Occipital lobe (tissue), 2 donors: ENCODE results near the gene ZP3. TPM values are rescaled to one million over a fixed set of nuclear protein-coding genes. Genes with fewer than 3 reads are reported as not detected.
"Not testable (repeated sequence)": the region's sequence is repeated elsewhere in the genome, so short reads cannot be mapped to it uniquely, and the experiment has no call there.

Source experiments
- DNase-seq: peaks from one replicate; lab custom pipeline; 2025; lab: John Stamatoyannopoulos, UW
- total RNA-seq: library from RNA; depleted of rRNA; stranded (reverse); fragments of >200 nt; gene quantifications from one replicate; pipeline ENCODE4 v1.2.3, GENCODE V29; 2014

The ZP3 gene
- total RNA-seq, 1 donor from 2014 or later: 1.4 TPM

DNA sequence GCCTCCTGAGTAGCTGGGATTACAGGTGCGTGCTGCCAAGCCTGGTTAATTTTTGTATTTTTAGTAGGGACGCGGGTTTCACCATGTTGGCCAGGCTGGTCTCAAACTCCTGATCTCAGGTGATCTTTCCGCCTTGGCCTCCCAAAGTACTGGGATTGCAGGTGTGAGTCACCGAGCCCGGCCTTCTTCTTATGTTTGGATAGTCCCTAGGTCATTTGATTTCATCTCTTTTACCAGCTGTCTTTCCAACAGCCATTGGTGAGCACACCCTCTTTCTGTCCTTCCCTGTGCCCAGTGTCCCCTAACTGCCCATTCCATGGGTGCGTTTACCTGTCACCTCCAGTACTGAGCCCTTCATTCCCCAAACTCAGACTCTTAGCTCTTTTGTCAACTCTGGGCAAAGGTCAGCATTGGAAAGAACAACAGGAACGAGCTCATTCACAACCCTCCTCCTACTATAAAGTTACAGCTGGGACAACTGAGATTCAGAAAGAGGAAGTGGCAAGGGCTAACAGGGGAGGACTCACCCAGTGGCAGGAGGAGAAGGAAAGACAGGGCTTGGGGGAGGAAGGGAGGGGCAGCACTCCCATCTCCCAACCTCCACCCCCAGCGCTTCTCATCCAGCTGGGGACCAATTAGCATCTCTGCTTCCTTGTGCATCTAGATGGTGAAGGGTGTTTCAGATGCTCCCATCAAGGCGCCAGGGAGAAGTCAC lies 20.8 kb upstream of the ZP3 start:
- DNase-seq: no peak

DNA sequence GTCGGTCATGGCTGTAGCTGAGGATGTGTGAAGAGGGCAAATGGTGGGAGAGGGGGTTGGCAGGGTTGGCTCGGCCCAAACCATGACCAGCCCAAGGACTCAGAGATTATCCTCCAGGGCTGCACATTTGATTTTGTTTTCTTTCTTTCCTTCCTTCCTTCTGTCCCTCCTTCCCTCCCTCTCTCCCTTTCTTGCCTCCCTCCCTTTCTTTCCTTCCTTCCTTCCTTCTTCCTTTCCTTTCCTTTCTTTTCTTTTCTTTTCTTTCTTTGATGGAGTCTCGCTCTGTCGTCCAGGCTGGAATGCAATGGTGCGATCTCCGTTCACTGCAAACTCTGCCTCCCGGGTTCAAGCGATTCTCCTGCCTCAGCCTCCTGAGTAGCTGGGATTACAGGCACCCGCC lies 19.0 kb upstream of the ZP3 start:
- DNase-seq: no peak

DNA sequence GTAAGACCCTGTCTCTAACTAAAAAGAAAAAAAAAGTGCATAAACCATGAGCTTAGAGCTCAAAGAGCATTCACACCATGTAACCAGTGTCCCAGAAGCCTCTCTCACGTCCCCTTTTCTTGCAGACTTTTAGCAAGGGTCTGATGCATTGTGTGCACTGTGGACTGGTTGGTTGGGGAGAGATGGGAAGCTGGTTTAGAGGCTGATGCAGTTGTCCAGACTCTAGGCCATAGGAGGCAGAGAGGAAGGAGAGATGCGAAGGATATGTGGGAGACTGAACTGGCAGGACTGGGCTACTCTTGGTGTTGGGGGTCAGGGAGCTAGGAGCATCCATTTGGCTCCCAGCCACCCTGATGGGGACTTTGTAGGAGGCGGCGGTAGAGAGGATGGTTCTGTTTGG lies 17.0 kb upstream of the ZP3 start:
- no peak for DNase-seq

DNA sequence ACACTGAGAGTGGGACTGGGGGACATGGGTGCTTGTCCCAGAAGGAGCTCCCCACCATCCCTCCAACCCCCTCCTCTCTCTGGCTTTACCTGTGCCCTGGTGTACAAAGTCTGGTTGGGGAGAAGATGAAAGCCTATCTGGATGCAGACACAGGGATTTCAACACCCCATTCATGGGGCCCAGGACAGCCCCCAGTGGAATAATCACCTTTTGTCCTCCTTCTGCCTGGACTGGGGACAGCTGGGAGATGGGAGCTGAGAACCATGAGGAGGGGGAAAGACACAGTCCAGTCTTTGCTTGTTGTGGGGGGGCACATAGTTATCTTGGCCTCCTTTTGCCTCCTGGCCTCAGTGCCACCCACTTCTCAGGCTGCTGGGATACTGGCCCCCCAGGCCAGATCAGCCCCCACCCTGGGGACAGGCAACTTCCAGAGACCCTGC lies 16.6 kb upstream of the ZP3 start:
- DNase-seq: no peak

DNA sequence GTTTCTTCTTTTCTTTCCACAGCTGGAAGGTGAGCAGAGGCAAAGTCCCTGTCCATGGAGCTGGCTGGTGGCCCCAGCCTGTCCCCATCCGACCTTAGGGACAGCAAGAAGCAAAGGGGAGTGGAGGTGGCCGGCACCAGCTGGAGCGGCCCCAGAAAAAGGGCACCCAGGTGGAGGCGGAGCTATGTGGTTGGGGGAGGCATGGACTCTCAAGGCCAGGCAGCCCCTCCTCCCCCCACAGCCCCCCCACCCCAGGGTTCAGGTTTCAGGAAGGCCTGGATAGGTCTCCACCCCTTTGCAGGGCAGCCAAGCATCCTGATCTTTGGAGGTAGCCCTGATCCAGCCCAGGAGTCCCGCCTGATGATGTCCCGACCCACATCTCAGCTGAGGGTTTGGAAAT lies 15.2 kb upstream of the ZP3 start, which contains the start of gene SSC4D:
TSS of gene SSC4D (minus strand) at position 161 of the 400 bp plus-strand sequence. CDS start 5,258 bp downstream, outside the sequence.
- DNase-seq: no peak

DNA sequence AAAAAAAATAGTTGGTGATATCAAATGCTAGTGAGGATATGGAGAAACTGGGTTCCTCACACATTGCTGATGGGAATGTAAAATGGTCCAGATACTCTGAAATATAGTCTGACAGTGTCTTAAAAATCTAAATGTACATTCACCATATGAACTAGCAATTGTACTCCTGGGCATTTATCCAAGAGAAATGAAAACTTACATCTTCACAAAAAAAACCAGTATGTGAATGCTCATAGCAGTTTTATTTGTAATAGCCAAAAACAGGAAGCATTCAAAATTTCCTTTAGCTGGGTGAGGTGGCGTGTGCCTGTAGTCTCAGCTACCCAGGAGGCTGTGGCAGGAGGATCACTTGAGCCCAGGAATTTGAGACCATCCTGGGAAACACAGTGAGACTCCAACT lies 13.1 kb upstream of the ZP3 start:
- no peak for DNase-seq

DNA sequence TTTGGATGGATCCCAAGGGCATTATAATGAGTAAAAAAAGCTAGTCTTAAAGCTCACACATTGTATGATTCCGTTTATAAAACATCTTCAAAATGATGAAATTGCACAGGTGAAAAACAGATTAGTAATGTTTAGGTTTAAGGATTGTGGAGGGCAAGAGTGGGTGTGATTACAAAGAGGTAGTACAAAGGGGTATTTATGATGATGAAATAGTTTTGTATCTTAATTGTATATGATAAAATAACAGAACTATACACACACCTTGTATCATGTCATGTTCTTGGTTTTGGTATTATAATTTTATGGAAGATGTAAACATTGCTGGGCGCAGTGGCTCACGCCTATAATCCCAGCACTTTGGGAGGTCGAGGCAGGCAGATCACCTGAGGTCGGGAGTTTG lies 12.5 kb upstream of the ZP3 start:
- DNase-seq: no peak

DNA sequence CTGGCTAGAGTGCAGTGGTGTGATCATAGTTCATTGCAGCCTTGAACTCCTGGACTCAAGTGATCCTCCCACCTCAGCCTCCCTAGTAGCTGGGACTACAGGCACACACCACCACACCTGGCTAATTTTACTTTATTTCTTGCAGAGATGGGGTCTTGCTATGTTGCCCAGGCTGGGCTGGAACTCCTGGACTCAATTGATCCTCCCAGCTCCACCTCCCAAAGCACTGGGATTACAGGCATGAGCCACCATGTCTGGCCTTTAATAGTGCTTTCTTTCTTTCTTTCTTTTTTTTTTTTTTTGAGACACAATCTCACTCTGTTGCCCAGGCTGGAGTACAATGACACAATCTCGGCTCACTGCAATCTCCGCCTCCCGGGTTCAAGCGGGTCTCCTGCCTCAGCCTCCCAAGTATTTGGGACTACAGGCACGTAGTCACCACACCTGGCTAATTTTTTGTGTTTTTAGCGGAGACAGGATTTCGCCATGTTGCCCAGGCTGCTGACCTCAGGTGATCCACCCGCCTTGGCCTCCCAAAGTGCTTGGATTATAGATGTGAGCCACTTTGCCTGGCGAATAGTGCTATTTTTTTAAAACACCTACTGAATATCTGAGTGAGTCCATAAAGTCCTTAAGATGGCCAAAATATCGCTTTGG lies 7.0 kb upstream of the ZP3 start:
- not testable (repeated sequence) for DNase-seq

DNA sequence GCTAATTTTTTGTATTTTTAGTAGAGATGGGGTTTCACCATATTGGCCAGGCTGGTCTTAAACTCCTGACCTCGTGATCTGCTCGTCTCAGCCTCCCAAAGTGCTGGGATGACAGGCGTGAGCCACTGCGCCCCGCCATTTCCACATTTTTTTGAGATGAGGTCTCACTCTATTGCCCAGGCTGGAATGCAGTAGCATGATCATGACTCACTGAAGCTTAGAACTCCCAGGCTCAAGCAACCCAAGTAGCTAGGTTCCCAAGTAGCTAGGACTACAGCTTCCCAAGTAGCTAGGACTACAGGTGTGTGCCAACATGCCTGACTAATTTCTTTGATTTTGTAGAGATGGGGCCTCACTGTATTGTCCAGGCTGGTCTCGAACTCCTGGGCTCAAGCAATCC lies 3.7 kb upstream of the ZP3 start:
- DNase-seq: not testable (repeated sequence)

DNA sequence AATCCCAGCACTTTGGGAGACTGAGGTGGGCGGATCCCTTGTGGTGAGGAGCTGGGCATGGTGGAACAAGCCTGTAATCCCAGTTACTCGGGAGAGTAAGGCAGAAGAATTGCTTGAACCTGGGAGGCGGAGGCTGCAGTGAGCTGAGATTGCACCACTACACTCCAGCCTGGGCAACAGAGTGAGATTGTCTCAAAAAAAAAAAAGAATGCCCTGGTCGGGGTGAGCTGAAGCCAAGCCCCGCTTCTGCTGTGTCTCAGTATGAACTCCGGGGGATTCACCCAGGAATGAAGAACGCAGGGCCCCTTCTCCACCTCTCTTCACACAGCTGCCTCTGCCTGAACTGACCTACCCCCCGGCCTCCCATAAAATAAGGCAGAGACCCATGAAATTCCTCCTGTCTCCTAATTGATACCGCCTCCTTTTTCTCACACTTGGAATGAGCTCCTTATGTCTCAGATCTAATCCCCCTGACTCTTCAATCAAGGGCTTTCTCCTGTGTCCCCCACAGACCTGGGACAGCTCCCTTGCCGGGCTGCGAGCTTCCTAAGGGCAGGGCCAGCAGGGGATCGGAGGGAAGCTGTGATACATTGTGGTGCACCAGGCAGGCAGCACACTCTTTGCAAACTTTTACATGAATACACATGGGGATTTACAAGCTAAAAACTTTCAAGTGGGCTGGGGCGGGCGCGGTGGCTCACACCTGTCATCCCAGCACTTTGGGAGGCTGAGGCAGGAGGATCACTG lies 911 bp upstream of the ZP3 start:
- no peak for DNase-seq

DNA sequence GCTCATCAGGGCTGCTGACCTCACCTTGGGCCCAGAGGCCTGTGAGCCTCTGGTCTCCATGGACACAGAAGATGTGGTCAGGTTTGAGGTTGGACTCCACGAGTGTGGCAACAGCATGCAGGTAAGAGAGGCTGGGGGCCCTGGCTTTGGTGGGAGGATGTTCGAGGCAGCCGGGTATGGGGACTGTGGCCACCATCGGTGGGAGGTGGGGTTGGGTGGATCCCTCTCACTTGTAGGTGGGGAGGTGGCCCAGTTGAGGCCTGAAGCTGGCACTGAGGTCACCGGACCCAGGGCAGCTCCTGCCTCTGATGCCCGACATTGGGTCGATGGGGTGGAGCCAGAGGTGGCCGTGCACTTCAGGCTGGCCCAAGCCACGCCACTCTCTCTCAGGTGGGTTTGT lies 406 bp downstream of the ZP3 start:
- DNase-seq: no peak

DNA sequence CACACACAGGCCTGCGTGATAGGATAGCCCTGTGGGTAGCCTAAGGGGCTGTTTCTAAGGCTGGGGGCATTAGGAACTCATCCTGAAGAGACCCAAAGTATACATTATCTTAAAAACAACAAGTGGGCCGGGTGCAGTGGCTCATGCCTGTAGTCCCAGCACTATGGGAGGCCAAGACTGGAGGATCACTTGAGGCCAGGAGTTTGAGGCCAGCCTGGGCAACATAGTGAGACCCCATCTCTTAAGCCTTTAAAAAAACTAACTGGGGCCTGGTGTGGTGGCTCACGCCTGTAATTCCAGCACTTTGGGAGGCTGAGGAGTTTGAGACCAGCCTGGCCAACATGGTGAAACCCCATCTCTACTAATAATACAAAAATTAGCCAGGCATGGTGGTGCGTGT lies 808 bp downstream of the ZP3 start:
- DNase-seq: not testable (repeated sequence)

DNA sequence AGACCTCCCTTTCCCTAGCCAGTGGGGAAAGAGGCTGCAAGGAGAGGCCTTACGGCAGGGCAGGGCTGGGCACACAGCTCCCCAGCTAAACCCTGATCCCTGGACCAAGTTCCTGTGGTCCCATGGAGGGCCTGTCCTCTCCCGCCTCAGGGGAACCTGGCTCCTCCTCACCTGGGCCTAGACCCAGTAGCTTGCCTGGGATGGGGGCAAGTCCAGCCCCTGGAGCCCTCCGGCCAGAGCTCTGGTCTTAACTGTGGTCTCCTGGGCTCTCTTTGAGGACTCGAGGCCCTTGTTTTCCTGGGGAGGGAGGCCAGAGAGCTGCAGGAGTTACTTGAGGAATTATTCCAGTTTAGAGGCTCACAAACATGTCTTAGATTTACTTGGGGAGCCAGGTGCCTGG lies 1.5 kb downstream of the ZP3 start:
- DNase-seq: no peak

DNA sequence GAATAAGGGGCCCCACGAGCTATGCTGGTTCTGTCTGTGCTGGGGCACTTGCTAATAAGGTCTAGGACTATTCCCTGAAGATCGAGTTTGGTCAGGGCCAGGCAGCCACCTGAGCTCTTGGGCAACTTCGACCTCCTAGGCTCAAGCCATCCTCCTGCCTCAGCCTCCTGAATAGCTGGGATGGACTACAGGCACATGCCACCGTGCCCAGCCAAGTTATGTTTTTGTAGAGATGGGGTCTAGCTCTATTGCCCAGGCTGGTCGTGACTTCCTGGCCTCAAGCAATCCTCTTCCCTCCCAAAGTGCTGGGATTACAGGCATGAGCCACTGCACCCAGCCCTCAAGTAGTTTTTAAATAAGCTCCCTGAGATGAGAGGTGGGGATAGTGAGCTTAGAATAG lies 2.9 kb downstream of the ZP3 start:
- no peak for DNase-seq

DNA sequence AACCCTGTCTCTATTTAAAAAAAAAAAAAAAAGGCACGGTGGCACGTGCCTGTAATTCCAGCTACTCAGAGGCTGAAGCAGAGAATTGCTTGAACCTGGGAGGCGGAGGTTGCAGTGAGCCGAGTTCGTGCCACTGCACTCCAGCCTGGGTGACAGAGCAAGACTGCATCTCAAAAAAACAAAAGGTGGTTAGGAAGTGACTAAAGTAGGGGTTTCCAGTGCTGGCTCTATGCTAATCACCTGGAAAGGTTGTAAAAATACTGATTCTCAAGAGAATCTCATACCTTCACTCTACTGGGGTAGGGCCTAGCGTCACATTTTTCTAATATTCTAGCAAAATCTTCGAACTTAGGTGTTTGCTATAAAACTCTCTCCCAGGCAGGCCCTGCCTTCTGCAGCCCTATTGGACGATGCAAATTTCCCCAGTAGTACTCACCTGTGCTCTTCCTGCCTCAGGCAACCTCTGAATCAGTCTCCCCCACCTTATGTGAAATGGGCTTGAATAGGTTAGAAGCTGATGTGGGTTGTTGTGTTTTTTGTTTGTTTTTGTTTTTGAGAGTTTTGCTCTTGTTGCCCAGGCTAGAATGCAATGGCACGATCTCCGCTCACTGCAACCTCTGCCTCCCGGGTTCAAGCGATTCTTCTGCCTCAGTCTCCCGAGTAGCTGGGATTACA lies 3.5 kb downstream of the ZP3 start:
- no peak for DNase-seq

DNA sequence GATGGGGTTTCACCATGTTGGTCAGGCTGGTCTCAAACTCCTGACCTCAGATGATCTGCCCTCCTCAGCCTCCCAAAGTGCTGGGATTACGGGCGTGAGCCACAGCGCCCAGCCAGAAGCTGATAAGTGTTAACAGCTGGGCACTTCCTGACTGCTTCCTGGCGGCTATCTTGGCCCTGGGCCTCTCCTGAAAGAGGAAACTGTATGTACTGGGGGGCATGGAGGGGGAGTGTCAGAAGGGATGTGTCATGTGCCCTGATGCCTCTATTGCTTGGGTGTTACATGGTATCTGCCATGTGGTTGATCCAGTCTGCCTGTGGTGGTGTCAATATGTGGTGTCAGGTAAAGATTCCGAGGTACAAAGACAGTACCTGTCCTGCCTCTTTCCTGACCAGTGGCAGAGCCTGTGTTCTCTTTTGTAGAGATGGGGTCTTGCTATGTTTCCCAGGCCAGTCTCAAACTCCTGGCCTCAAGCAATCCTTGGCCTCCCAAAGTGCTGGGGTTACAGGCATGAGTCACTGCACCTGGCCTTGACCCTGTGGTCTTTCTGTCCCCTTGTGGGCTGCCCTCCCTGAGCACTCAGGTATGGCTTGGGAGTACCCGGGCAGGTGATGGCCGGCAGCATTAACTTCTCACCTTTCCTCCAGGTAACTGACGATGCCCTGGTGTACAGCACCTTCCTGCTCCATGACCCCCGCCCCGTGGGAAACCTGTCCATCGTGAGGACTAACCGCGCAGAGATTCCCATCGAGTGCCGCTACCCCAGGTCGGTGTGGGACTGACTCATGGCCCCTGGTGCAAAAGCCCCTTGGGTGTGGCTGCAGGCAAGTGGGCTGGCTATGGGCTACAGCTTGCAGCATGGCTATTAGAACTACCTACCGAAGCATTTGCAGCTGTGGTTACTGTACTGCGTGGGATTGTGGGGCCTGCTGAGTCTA lies 4.4 kb downstream of the ZP3 start:
- no peak for DNase-seq

DNA sequence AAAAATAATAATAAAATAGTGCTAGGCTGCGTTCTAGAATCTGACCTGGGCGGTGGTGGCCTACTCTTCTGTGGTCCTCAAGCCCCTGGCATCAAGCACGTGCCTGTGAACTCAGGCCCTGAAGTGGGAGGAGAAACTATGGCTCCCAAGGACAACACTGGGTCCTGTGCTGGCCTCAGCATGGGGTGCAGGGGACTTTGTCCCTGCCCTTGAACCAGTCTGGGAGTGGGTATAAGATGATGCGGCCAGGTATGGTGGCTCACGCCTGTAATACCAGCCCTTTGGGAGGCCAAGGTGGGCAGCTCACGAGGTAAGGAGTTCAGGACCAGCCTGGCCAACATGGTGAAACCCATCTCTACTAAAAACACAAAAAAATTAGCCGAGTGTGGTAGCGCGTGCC lies 5.5 kb downstream of the ZP3 start:
- no peak for DNase-seq

DNA sequence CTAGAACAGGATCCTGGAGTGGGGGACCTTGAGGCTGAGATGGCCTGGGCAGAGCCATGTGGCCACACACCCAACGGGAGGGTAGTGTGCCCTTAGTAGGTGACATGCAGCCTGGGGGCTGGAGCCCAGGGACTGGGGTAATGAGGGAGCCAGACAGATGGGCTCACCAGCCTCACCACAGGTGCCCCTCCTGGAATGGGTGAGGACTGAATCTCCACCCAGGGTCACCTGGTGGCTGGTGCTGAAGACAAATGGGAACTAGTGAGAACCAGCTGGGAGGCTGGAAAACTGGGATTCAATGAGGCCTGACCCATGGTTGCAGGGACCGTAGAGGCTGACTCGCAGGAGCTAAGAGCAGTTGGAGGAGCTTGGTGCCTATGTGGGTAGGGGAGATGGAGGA lies 6.1 kb downstream of the ZP3 start:
- no peak for DNase-seq

DNA sequence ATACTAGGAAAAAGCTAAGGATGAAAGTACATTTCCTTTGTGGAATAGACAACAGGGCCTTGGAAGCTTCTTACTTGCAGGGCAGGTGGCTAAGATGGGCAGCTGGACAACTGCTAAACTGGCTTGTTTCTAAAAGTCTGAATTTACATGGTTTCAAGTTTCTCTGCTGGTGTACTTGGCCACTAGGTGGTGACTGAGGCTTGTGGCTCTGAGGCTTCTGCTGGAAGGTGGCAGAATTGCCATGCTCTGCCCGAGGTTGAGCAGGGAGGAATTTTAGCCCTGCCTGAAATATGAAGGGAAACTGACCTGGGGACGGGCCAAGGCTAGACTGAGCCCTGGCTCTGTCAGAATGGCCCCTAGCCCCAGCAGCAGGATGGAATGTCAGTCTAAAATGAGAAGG lies 13.1 kb downstream of the ZP3 start:
- DNase-seq: peak; percentile 67

DNA sequence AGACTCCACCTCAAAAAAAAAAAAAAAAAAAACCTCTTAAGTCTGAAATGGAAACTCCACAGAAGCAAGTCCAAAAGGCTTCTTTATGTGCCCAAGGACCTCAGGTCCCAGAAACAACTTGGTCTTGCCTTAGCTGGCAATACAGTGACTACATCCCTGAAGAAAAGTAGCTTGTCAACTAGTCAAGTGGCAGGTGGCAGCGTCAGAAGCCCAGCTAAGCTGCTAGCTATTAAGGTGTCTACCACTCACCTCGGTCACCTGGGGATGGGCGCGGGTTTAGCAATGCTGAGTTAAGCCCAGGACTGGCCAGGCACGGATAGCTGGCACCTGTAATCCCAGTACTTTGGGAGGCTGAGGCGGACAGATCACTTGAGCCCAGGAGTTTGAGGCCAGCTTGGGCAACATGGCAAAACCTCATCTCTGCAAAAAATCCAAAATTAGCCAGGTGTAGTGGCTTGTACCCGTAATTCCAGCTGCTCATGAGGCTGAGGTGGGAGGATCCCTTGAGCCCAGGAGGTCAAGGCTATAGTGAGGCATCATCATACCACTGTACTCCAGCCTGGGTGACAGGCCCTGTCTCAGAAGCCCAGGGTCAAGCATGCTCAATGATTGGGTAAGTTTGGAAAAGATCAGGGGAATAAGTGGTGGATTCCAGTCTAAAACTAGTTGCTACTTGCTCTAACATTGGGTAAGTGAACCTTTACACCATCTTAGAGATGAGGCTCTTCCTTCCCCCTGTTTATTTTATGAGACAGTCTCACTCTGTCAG lies 14.6 kb downstream of the ZP3 start:
- DNase-seq: not testable (repeated sequence)
